ENCODE results near the gene HSPB3. TPM values are rescaled to one million over a fixed set of nuclear protein-coding genes. Genes with fewer than 3 reads are reported as not detected.
"Not testable (repeated sequence)": the region's sequence is repeated elsewhere in the genome, so short reads cannot be mapped to it uniquely, and the experiment has no call there.

HSPB3 gene
- total and polyA plus RNA-seq, 8 donors: 1.2 to 9.4 TPM; not detected in 6

- no peaks in the 10 kb centered on the region for H3K27me3 ChIP-seq
- 82 to 92% (median 91%) methylated on average over 2 of the region's 2 CpGs for WGBS, 5 donors
- DNase-seq: no peak
- no peak for TF ChIP-seq CTCF (IDR thresholded peaks at IDR 0.05)
- no peak for TF ChIP-seq POLR2A (IDR thresholded peaks at IDR 0.05)
- TF ChIP-seq EP300 (IDR thresholded peaks at IDR 0.05): no peak
- TF ChIP-seq POLR2AphosphoS5 (IDR thresholded peaks at IDR 0.05): no peak
- H3K4me3 ChIP-seq: no peak overlapping the region
- intact Hi-C loops (cut with DNase I; ENCODE audit: low total_unique reads): no loop called here
- no peaks in the 10 kb centered on the region for H3K9me3 ChIP-seq
- H3K4me1 ChIP-seq: no peaks in the 10 kb centered on the region
- no peaks in the 10 kb centered on the region for H3K36me3 ChIP-seq
- H3K27ac ChIP-seq: no peak overlapping the region
Measured at GRCh38 chr5:54425258-54425657, 30.2 kb upstream of the HSPB3 start.

DNA sequence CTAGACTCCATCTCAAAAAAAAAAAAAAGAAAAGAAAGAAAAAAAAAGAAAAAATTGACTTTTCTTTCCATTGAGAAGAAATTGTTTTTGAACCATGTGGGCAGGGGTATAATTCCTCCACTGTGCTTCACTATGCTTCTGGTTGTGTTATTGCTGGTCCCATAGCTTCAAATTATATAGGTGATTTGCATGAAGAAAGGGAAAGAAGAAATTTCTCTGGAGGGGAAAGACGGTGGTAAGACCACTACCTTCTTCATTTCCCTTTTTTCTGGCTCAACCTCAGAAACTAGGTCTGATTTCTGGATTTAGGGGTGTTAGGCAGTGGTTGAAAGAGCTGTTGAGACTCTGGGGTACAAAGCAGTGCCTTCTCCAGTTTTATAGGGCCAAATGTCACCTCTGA, 29.3 kb upstream of the HSPB3 start:
- H3K27ac ChIP-seq: no peak overlapping the region
- H3K9me3 ChIP-seq: no peaks in the 10 kb centered on the region
- no peaks in the 10 kb centered on the region for H3K27me3 ChIP-seq
- no peaks in the 10 kb centered on the region for H3K36me3 ChIP-seq
- H3K4me3 ChIP-seq: no peak overlapping the region
- TF ChIP-seq EP300 (IDR thresholded peaks at IDR 0.05) (no peak), CTCF (IDR thresholded peaks at IDR 0.05) (no peak), POLR2A (IDR thresholded peaks at IDR 0.05) (no peak), POLR2AphosphoS5 (IDR thresholded peaks at IDR 0.05) (no peak)
- DNase-seq: no peak
- WGBS, 5 donors: 83 to 93% (median 87%) methylated on average over 1 of the region's 1 CpG
- no peaks in the 10 kb centered on the region for H3K4me1 ChIP-seq
- intact Hi-C loops (cut with DNase I; ENCODE audit: low total_unique reads): no loop called here

DNA sequence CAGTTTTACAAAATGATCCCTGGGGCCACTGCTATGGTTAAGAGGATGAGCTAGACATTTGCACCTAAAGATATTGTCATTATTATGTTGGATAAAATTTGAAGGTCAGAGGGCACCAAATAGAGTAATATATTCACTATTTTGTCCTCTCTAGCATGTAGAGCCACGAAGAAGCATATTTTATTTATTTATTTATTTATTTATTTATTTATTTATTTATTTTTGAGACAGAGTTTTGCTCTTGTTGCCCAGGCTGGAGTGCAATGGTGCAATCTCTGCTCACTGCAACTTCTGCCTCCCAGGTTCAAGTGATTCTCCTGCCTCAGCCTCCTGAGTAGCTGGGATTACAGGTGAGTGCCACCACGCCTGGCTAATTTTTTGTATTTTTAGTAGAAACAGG, 20.8 kb upstream of the HSPB3 start:
- H3K4me3 ChIP-seq; intact Hi-C loops (cut with DNase I; ENCODE audit: low total_unique reads); H3K9me3 ChIP-seq; H3K4me1 ChIP-seq; DNase-seq; H3K36me3 ChIP-seq; H3K27me3 ChIP-seq; H3K27ac ChIP-seq: not testable (repeated sequence)
- 87 to 94% (median 90%) methylated on average over 2 of the region's 2 CpGs for WGBS, 5 donors

- intact Hi-C loops (cut with DNase I; ENCODE audit: low total_unique reads): no loop called here
- H3K27me3 ChIP-seq: no peaks in the 10 kb centered on the region
- DNase-seq: no peak
- 48 to 56% (median 52%) methylated on average over 7 of the region's 7 CpGs for WGBS, 5 donors
- H3K27ac ChIP-seq: no peak overlapping the region
- no peak for TF ChIP-seq CTCF (IDR thresholded peaks at IDR 0.05)
- no peak for TF ChIP-seq POLR2A (IDR thresholded peaks at IDR 0.05)
- no peak for TF ChIP-seq EP300 (IDR thresholded peaks at IDR 0.05)
- no peak overlapping the region for H3K4me3 ChIP-seq
- no peaks in the 10 kb centered on the region for H3K36me3 ChIP-seq
- H3K9me3 ChIP-seq: no peaks in the 10 kb centered on the region
- H3K4me1 ChIP-seq: no peaks in the 10 kb centered on the region
Measured at GRCh38 chr5:54438620-54439389, 16.7 kb upstream of the HSPB3 start.

DNA sequence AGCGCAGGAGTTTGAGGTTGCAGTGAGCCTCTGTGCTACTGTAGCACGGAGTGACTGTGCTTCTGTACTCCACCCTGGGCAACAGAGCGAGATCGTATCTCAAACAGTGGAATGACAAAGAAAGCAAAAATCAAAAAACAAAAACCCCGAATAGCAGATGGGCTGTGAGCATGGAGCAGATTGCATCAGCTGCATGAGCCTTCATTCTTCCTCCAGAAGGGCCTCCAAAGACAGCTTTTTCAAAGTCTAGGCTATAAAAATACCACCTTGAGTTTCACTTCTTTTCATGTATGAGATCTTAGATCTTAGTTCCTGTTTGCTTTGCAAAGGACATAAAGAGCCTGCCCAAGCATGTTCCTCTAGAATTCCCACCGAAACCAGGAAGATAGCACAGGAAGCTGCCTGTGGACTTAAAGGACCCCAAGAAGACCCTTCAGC, 15.0 kb upstream of the HSPB3 start:
- Histone ChIP-seq H3K4me1 (no peaks in the 10 kb centered on the region), H3K4me3 (no peak overlapping the region), H3K36me3 (no peaks in the 10 kb centered on the region), H3K27me3 (no peaks in the 10 kb centered on the region), H3K9me3 (no peaks in the 10 kb centered on the region), H3K27ac (no peak overlapping the region)
- intact Hi-C loops (cut with DNase I; ENCODE audit: low total_unique reads): no loop called here
- WGBS, 5 donors: 69 to 82% (median 75%) methylated on average over 6 of the region's 6 CpGs
- no peak for TF ChIP-seq POLR2A (IDR thresholded peaks at IDR 0.05)
- no peak for TF ChIP-seq CTCF (IDR thresholded peaks at IDR 0.05)
- TF ChIP-seq POLR2AphosphoS5 (IDR thresholded peaks at IDR 0.05): no peak
- no peak for TF ChIP-seq EP300 (IDR thresholded peaks at IDR 0.05)
- DNase-seq: peak in 1 of 2 donors; percentile 20

Data from stomach (tissue), 9 donors.